IPS-18a (cell line): ENCODE results near the gene MALAT1.
A peak's percentile ranks its signal among the peaks of the same experiment; 100 is the strongest.

Source experiments
- H3K27ac ChIP-seq: one replicate; pipeline ENCODE4 v1.5.1; 2013; ENCODE audit warnings: low read length
- H3K27me3 ChIP-seq: one replicate; pipeline ENCODE4 v1.6.1; 2013; ENCODE audit warnings: mild to moderate bottlenecking, low read length; ENCODE audit not compliant: control insufficient read depth, insufficient read depth
- H3K36me3 ChIP-seq: one replicate; pipeline ENCODE4 v1.6.1; 2013; ENCODE audit warnings: low read depth, low read length; ENCODE audit not compliant: control insufficient read depth
- H3K4me1 ChIP-seq: one replicate; pipeline ENCODE4 v1.6.1; 2013; ENCODE audit warnings: low read depth, low read length; ENCODE audit not compliant: control insufficient read depth
- H3K4me3 ChIP-seq: one replicate; pipeline ENCODE4 v1.5.1; 2013; ENCODE audit warnings: low read length
- H3K9ac ChIP-seq: one replicate; pipeline ENCODE4 v1.6.1; 2013; ENCODE audit warnings: mild to moderate bottlenecking, low read length, moderate library complexity
- H3K9me3 ChIP-seq: one replicate; pipeline ENCODE4 v1.6.1; 2013; ENCODE audit warnings: low read depth, low read length; ENCODE audit not compliant: control insufficient read depth

Gene MALAT1

GRCh38 chr11:65485920-65486219 is 13.0 kb upstream of the MALAT1 start:
- no peaks in the 10 kb centered on the region for H3K9me3 ChIP-seq
- H3K27me3 ChIP-seq = no peaks in the 10 kb centered on the region
- H3K4me1 ChIP-seq = peaks cover 56% of the 10 kb centered on the region
- H3K36me3 ChIP-seq = no peaks in the 10 kb centered on the region
- H3K27ac ChIP-seq = peak overlapping the region; percentile 76
- peak overlapping the region; percentile 25 for H3K4me3 ChIP-seq
- H3K9ac ChIP-seq = peak overlapping the region; percentile 61

- Histone ChIP-seq H3K9ac (peak overlapping the region; percentile 62), H3K36me3 (no peaks in the 10 kb centered on the region), H3K27me3 (no peaks in the 10 kb centered on the region), H3K9me3 (no peaks in the 10 kb centered on the region), H3K27ac (peak overlapping the region; percentile 93), H3K4me3 (peak overlapping the region; percentile 6), H3K4me1 (peaks cover 64% of the 10 kb centered on the region)
Observed at GRCh38 chr11:65486570-65487466, 12.0 kb upstream of the MALAT1 start.

- Histone ChIP-seq H3K27me3 (no peaks in the 10 kb centered on the region), H3K27ac (peak overlapping the region; percentile 93), H3K4me3 (peak overlapping the region; percentile 34), H3K4me1 (peaks cover 73% of the 10 kb centered on the region), H3K9ac (peak overlapping the region; percentile 81), H3K9me3 (no peaks in the 10 kb centered on the region), H3K36me3 (no peaks in the 10 kb centered on the region)
Observed at GRCh38 chr11:65487467-65488272, 11.2 kb upstream of the MALAT1 start.

- no peaks in the 10 kb centered on the region for H3K36me3 ChIP-seq
- peak overlapping the region; percentile 81 for H3K9ac ChIP-seq
- no peaks in the 10 kb centered on the region for H3K9me3 ChIP-seq
- no peaks in the 10 kb centered on the region for H3K27me3 ChIP-seq
- peaks cover 81% of the 10 kb centered on the region for H3K4me1 ChIP-seq
- H3K4me3 ChIP-seq = peak overlapping the region; percentile 34
- H3K27ac ChIP-seq = peak overlapping the region; percentile 92
Observed at GRCh38 chr11:65488273-65489034, 10.4 kb upstream of the MALAT1 start.

GRCh38 chr11:65489035-65489705 is 9.7 kb upstream of the MALAT1 start:
- Histone ChIP-seq H3K27ac (peak overlapping the region; percentile 92), H3K9me3 (no peaks in the 10 kb centered on the region), H3K36me3 (no peaks in the 10 kb centered on the region), H3K4me1 (peaks cover 87% of the 10 kb centered on the region), H3K9ac (peak overlapping the region; percentile 81), H3K4me3 (peak overlapping the region; percentile 34), H3K27me3 (no peaks in the 10 kb centered on the region)

- H3K4me1 ChIP-seq = peaks cover 84% of the 10 kb centered on the region
Observed at GRCh38 chr11:65489706-65490320, 9.0 kb upstream of the MALAT1 start.

GRCh38 chr11:65491163-65491465 is 7.7 kb upstream of the MALAT1 start:
- no peaks in the 10 kb centered on the region for H3K36me3 ChIP-seq
- H3K9me3 ChIP-seq = no peaks in the 10 kb centered on the region
- no peak overlapping the region for H3K9ac ChIP-seq
- no peaks in the 10 kb centered on the region for H3K27me3 ChIP-seq
- H3K4me1 ChIP-seq = peaks cover 74% of the 10 kb centered on the region
- no peak overlapping the region for H3K27ac ChIP-seq
- H3K4me3 ChIP-seq = no peak overlapping the region

More at GRCh38 chr11:65489706-65490320, 9.0 kb upstream of the MALAT1 start:
- H3K36me3 ChIP-seq = no peaks in the 10 kb centered on the region
- peak overlapping the region; percentile 81 for H3K9ac ChIP-seq
- no peaks in the 10 kb centered on the region for H3K9me3 ChIP-seq
- H3K27me3 ChIP-seq = no peaks in the 10 kb centered on the region
- peak overlapping the region; percentile 92 for H3K27ac ChIP-seq
- H3K4me3 ChIP-seq = peak overlapping the region; percentile 34

GRCh38 chr11:65491614-65492386 is 7.0 kb upstream of the MALAT1 start:
- Histone ChIP-seq H3K9ac (no peak overlapping the region), H3K4me1 (peaks cover 74% of the 10 kb centered on the region), H3K36me3 (no peaks in the 10 kb centered on the region), H3K4me3 (peak overlapping the region; percentile 22), H3K9me3 (no peaks in the 10 kb centered on the region), H3K27me3 (no peaks in the 10 kb centered on the region), H3K27ac (no peak overlapping the region)

GRCh38 chr11:65492387-65492636 is 6.5 kb upstream of the MALAT1 start:
- H3K9me3 ChIP-seq = no peaks in the 10 kb centered on the region
- no peaks in the 10 kb centered on the region for H3K36me3 ChIP-seq
- no peak overlapping the region for H3K4me3 ChIP-seq
- H3K27me3 ChIP-seq = no peaks in the 10 kb centered on the region
- H3K9ac ChIP-seq = no peak overlapping the region
- H3K27ac ChIP-seq = no peak overlapping the region
- peaks cover 73% of the 10 kb centered on the region for H3K4me1 ChIP-seq

- Histone ChIP-seq H3K9me3 (no peaks in the 10 kb centered on the region), H3K27ac (peak overlapping the region; percentile 14), H3K27me3 (no peaks in the 10 kb centered on the region), H3K9ac (no peak overlapping the region), H3K4me1 (peaks cover 73% of the 10 kb centered on the region), H3K36me3 (no peaks in the 10 kb centered on the region), H3K4me3 (no peak overlapping the region)
Observed at GRCh38 chr11:65492637-65493366, 6.0 kb upstream of the MALAT1 start.
